Lung microvascular endothelial cell (primary cell): ENCODE data around the gene VCL. TPM values are rescaled to one million over a fixed set of nuclear protein-coding genes. Genes with fewer than 3 reads are reported as not detected.
"Not testable (repeated sequence)": the region's sequence is repeated elsewhere in the genome, so short reads cannot be mapped to it uniquely, and the experiment has no call there.

ENCODE experiments used
- DNase-seq, 2 donors: peaks; one replicate each; pipeline versions ENCODE4 v3.0.0 to v3.0.0-alpha.2; 2010; ENCODE audit warnings: low read depth in 2 of 2
- total RNA-seq: library from RNA; depleted of rRNA; stranded (reverse); fragments of >200 nt; gene quantifications from 2 replicates; pipeline ENCODE4 v1.2.1, GENCODE V29; 2014

VCL gene
- total RNA-seq, 1 donor from 2014 or later: 41.7 TPM

GRCh38 chr10:73971636-73972354 is 26.1 kb upstream of the VCL start:
- DNase-seq: peak; percentile 12 to 23

GRCh38 chr10:73973427-73973826 is 24.5 kb upstream of the VCL start:
- no peak for DNase-seq

DNA sequence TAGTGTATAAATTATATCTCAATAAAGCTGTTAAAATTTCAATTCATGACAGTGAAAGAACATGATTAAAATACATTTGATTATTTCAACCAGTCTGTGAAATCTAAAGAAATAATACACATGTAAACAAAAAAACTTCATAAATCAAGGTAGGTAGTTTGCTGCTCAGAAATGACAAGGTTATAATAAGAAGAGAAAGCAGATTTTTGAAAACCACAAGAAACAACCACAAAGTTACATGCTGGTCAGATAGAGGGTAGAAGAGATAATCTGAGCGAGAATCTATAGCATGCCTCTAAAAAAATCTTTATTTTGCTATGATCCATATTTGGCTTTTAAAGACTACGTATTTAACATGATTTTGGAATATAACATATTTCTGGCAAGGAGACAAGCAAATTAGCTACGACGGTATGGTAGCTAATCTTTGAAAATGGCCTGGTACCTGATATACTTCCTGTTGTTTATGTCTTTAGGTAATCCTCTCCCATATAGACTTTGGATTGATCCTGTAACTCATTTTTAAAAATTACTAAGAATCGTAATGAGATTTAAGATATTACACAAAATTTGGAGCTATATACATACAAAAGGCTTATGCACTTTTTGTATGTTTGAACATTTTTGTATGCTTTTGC is 23.5 kb upstream of the VCL start:
- DNase-seq: no peak

DNA sequence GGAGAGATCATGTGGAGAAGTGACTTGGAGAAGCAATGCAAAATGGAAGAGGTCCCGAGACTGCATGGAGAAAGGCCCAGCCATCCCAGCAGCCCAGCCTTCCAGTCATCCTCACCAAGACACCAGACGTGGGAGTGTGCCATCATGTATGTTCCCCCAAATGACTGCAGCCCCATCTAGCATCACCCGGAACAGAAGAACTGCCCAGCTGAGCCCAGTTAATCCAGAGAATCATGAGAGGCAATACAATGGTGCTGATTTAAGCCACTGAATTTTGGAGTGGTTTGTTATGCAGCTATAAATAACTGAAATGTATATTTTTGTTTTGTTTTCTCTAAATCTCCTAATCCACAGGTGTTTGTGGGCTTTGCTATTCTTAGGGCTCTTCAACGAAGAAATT is 22.5 kb upstream of the VCL start:
- no peak for DNase-seq

GRCh38 chr10:73979141-73979808 is 18.6 kb upstream of the VCL start:
- no peak for DNase-seq

DNA sequence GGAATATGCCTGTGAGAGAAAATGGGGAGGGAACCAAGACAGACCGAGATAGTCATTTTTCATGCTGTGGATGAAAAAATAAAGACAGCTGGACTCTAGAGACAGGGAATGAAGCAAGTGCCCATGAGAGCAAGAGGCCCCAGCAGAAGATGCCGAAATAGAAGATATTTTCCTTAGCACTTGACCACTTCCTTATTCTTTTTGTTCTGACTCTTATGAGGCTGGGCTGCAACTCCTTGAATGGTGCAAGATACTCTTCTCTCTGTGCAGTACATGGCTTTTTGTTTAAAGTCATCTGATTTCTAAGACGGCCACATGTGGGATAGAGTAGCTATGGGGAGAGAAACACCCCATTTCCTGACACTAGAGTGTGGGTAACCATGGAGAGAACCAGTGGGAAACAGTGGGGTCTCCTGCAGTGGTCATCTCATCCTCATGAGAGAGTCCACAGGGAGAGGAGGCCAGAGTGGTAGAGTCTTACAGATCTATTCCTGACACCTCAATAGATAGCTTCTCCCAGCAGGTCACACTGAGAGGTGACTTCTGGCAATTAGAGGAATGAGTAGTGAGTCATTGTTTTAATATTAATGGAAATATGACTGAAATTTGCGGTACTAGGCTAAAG is 18.0 kb upstream of the VCL start:
- DNase-seq: no peak

- DNase-seq: no peak
Observed at GRCh38 chr10:73981812-73982211, 16.1 kb upstream of the VCL start.

- DNase-seq: no peak
Observed at GRCh38 chr10:73983096-73984047, 14.5 kb upstream of the VCL start.

DNA sequence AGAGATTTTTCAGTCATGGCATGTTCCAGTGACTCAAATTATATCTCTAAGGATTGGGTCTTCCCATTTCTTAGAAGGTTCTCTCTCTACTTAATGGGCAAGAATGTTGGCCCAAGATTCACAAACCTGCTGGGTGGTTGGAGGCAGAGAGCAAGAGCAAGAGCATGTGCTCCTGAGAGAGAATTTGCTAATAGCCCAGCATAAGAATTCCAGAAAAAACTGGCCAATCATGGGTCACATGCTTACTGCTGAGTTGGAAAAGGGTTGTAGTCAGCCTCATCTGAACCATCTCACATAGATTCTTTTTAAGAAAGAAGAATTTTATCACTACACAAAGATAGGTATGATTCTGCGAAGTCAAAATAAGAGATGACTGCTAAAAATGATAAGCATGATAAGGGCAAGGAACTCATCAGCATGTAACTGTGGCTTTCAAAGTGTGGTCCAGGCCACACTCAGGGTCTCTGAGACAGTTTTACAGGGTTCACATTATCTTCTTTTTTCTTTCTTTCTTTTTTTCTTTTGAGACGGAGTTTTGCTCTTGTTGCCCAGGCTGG is 8.2 kb upstream of the VCL start:
- no peak for DNase-seq

DNA sequence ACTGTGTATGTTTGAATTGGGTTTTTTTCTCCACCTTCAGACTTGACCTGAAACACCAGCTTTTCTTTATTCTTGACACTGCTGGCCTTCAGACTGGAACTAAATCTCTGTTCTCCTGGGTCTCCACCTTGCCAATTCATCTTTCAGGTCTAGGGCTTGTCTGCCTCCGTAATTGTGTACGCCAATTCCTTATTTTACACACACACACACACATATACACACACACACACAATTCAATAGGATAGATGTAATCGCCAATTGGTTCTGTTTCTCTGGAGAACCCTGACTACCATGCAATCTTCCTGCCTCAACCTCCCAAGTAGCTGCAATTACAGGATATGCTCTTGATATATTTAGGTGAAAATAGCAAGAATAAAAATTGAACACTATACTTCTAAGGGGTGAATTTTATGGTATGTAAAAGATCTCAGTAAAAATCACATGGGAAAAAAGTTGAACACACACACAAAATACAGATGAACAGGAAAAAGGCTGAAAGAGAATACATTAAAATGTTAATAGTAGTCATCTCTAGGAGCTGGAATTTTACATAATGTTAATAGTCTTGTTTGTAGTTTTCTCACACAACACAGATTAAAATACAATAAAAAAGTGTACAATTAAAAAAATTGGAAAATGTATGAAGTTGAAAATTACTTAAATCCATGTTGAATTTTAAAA is 6.6 kb upstream of the VCL start:
- no peak for DNase-seq

DNA sequence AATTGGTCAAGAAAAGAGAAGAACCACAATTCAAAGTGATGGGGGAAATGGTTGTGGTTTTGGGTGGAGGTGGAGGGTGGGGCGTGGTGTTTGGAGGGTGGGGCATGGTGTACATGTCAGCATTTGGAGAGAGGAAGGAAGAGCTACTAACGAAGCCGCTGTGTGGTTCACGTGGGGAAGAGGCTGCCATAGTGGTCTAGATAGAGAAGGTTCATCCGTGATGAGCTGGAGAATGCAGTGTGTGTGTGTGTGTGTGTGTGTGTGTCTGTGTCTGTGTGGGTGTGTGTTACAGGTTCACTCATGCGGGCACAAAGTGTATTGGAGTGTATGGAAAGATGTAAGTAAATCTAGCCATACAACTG is 6.1 kb upstream of the VCL start:
- DNase-seq: no peak

DNA sequence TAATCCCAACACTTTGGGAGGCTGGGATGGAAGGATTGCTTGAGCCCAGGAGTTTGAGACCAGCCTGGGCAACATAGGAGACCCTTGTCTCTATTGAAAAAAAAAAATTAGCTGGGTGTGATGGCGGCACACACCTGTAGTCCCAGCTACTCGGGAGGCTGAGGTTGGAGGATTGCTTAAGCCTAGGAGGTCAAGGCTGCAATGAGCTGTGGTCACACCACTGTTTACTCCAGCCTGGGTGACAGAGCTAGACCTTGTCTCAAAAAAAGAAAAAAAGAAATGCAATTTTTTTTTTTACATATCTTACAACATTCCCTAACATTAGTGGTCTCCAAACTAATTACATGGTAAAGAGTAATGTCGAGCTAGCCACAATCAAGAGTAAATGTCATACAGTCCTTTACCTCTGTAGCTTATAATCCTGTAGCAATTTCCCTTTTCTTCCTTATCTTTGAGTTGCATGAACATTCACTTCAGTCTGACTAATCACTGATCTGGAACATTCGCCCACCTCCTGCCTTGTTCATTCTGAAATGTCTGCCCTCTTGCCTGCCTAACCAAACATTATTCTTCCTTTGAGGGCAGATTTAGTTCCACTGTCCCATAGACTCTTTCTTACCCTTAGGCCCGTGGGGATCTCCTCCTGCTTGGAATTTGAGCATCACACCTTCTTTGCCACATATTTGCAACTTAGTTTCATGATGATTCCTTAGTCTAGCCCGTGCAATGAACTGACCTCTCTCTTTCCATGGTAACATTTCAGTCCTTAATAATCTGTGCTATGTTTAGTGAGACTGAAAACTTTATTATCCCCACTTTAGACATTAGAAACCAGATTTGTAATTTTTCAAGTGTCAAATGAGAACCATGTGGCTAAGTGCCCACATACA is 4.8 kb upstream of the VCL start:
- peak; percentile 24 to 31 for DNase-seq

DNA sequence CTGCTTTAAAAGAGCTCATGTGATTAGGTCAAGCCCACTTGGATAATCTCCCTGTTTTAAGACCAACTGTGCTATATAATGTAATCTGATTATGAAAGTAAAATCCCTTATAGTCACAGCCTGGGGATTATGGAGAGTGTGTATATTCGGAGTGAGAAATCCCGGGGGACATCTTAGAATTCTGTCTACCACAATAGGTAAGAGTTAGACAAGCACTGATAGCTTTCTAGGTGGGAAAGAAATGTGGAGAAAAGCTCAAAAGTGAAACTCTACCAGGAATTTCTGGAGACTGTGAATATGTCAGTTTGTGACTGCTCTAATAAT is 2.9 kb upstream of the VCL start:
- no peak for DNase-seq

GRCh38 chr10:73997461-73997786 is 492 bp upstream of the VCL start:
- no peak for DNase-seq

GRCh38 chr10:73998623-73998928 is 660 bp downstream of the VCL start:
- no peak for DNase-seq

DNA sequence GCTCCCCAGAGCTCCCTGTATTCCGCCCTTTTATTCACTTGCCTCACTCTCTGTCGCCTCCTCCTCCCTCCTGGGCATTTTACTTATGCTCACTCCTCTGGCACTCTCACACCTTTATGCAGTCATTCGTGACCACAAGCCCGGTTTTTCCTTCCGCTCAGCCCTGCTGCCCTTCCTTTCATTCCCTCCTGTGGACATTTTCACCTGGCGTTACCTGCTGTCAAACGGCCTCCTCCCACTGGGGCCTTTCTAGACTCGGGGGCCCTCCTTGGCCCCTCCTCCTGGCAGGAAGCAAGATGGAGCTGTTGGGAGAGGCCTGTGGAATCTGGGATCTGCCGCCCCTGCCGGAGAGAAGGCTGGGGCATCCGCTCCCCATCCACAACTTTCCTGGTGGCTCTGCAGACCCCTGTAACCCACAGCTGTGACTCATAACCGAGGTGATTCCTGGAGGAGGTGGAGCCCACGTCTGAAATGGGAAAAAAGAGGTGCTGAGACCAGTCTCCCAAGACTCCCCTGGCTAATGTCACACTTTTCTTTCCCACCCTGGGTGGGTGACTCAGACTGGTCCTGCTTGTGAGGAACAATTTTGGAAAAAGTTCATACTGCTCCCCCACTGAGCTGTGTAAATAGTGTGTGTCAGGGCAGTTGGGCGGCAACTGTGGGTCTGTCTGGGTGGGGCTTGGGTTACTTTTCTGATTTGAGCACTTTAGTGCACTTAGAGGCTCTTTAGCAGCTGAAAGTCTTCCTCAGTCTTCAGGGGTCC is 1.2 kb downstream of the VCL start:
- peak; percentile 46 to 77 for DNase-seq

- DNase-seq: peak; percentile 40 to 51
Observed at GRCh38 chr10:73999703-74000102, 1.8 kb downstream of the VCL start.

DNA sequence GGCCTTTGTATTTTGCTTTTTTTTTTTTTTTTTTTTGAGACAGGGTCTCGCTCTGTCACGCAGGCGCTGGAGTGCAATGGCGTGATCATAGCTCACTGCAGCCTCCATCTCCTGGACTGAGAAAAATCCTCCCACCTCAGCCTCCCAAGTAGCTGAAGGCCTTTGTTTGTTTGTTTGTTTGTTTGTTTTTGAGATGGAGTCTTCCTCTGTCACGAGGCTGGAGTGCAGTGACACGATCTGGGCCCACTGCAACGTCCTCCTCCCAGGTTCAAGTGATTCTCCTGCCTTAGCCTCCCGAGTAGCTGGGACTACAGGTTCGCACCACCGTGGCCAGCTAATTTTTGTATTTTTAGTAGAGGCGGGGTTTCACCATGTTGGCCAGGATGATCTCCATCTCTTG is 2.3 kb downstream of the VCL start:
- not testable (repeated sequence) for DNase-seq
